HG02798 (cell line): ENCODE data around the gene TMX3.

ENCODE experiments used
- ATAC-seq: cut with Tn5 transposase; IDR thresholded peaks from one replicate; pipeline ENCODE4 v1.9.1; 2021; ENCODE audit warnings: mild to moderate bottlenecking; ENCODE audit not compliant: unreplicated experiment, poor library complexity

Gene TMX3

DNA sequence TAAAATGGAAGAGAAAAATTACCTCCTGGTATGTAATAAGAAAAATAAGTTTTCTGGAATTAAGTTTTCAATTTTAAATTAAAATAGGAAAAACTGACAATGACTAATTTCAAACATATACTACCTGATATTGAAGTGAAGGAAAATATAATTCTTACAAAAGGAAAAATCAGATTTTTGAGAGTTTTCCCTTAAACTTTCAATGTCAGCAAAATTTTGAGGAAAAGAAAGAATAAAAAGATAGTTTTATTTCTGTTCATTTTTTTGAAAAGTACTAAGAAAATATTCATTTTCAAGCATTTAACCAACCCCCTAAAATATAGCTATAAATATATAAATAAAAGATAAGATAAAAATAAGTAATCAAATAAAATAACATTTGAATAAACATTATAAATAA lies 87.1 kb downstream of the TMX3 start:
- ATAC-seq, result no peak
